ENCODE results near the gene DNAJC11. TPM values are rescaled to one million over a fixed set of nuclear protein-coding genes. Genes with fewer than 3 reads are reported as not detected.
"Not testable (repeated sequence)": the region's sequence is repeated elsewhere in the genome, so short reads cannot be mapped to it uniquely, and the experiment has no call there.

The DNAJC11 gene
- total and polyA plus RNA-seq, 2 experiments from 2014 or later = 64.7 to 67.9 TPM

GRCh38 chr1:6672558-6672957 is 29.1 kb downstream of the DNAJC11 start:
- H3K27ac ChIP-seq = peak overlapping the region; percentile 91
- TF ChIP-seq CTCF (IDR thresholded peaks at IDR 0.05; ENCODE audit: low read depth, low read length) = no peak
- H3K27me3 ChIP-seq = no peaks in the 10 kb centered on the region
- H3K36me3 ChIP-seq = peaks cover 3% of the 10 kb centered on the region
- peaks cover 27% of the 10 kb centered on the region for H3K4me1 ChIP-seq (ENCODE audit: low read depth)
- no peak overlapping the region for H3K4me3 ChIP-seq
- H3K9me3 ChIP-seq (ENCODE audit: low read depth) = no peaks in the 10 kb centered on the region
- DNase-seq (ENCODE audit: low read depth in 1 of 2, low spot score in 1 of 2) = peak; percentile 21 to 85

GRCh38 chr1:6668503-6668902 is 33.1 kb downstream of the DNAJC11 start:
- Histone ChIP-seq H3K27me3 (no peaks in the 10 kb centered on the region), H3K4me1 (ENCODE audit: low read depth) (peaks cover 17% of the 10 kb centered on the region), H3K9me3 (ENCODE audit: low read depth) (no peaks in the 10 kb centered on the region), H3K36me3 (peaks cover 5% of the 10 kb centered on the region), H3K27ac (no peak overlapping the region), H3K4me3 (no peak overlapping the region)
- TF ChIP-seq CTCF (IDR thresholded peaks at IDR 0.05; ENCODE audit: low read depth, low read length) = no peak
- no peak for DNase-seq (ENCODE audit: low read depth in 1 of 2, low spot score in 1 of 2)

- peak in 1 of 2 donors; percentile 11 for DNase-seq (ENCODE audit: low read depth in 1 of 2, low spot score in 1 of 2)
- no peaks in the 10 kb centered on the region for H3K9me3 ChIP-seq (ENCODE audit: low read depth)
- TF ChIP-seq CTCF (IDR thresholded peaks at IDR 0.05; ENCODE audit: low read depth, low read length) = no peak
- peaks cover 7% of the 10 kb centered on the region for H3K4me1 ChIP-seq (ENCODE audit: low read depth)
- H3K4me3 ChIP-seq = no peak overlapping the region
- H3K36me3 ChIP-seq = peaks cover 5% of the 10 kb centered on the region
- H3K27ac ChIP-seq = no peak overlapping the region
- H3K27me3 ChIP-seq = no peaks in the 10 kb centered on the region
Observed at GRCh38 chr1:6667139-6667538, 34.5 kb downstream of the DNAJC11 start.

- no peaks in the 10 kb centered on the region for H3K27me3 ChIP-seq
- H3K9me3 ChIP-seq (ENCODE audit: low read depth) = no peaks in the 10 kb centered on the region
- no peak for DNase-seq (ENCODE audit: low read depth in 1 of 2, low spot score in 1 of 2)
- H3K4me1 ChIP-seq (ENCODE audit: low read depth) = peaks cover 2% of the 10 kb centered on the region
- TF ChIP-seq CTCF (IDR thresholded peaks at IDR 0.05; ENCODE audit: low read depth, low read length) = no peak
- no peak overlapping the region for H3K27ac ChIP-seq
- H3K4me3 ChIP-seq = no peak overlapping the region
- peaks cover 5% of the 10 kb centered on the region for H3K36me3 ChIP-seq
Observed at GRCh38 chr1:6666696-6667095, 34.9 kb downstream of the DNAJC11 start.

- H3K27me3 ChIP-seq; H3K36me3 ChIP-seq; H3K4me1 ChIP-seq (ENCODE audit: low read depth); H3K27ac ChIP-seq; H3K9me3 ChIP-seq (ENCODE audit: low read depth); DNase-seq (ENCODE audit: low read depth in 1 of 2, low spot score in 1 of 2); H3K4me3 ChIP-seq: not testable (repeated sequence)
Observed at GRCh38 chr1:6662468-6662867, 39.1 kb downstream of the DNAJC11 start.

- H3K4me1 ChIP-seq (ENCODE audit: low read depth) = no peaks in the 10 kb centered on the region
- no peak for TF ChIP-seq CTCF (IDR thresholded peaks at IDR 0.05; ENCODE audit: low read depth, low read length)
- H3K36me3 ChIP-seq = no peaks in the 10 kb centered on the region
- no peaks in the 10 kb centered on the region for H3K9me3 ChIP-seq (ENCODE audit: low read depth)
- no peak for DNase-seq (ENCODE audit: low read depth in 1 of 2, low spot score in 1 of 2)
- no peaks in the 10 kb centered on the region for H3K27me3 ChIP-seq
- H3K27ac ChIP-seq = no peak overlapping the region
- no peak overlapping the region for H3K4me3 ChIP-seq
Observed at GRCh38 chr1:6660415-6661049, 41.1 kb downstream of the DNAJC11 start.

Data from cardiac muscle cell (in vitro differentiated cells and primary cell).